ENCODE measurements around the gene MOK.

The MOK gene

DNA sequence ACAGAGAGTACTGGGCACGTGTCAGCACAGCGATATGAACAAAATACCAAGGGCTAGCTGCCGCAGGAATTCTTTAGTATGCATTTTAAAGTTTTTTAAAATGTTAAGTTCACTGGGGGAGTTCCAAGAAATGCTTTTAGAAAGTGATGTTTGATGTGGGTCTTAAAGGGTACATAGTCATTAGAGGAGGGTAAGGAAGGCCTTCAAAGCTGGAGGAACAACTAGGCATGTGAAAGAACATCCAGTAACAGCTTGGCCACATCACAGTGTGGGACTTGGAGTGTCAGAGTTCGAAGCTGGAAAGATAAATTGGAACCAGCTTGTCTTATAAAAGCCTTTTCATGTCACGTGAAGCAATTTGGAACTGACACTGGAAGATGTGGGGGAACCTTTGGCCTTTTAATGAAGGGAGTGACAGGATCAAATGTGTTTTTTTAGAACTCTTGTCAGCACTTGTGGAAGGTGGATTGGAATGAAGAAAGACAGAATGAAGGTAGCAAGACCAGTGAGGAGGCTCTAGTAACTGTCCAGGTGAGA is 107.6 kb downstream of the MOK start:
- DNase-seq = no peak

DNA sequence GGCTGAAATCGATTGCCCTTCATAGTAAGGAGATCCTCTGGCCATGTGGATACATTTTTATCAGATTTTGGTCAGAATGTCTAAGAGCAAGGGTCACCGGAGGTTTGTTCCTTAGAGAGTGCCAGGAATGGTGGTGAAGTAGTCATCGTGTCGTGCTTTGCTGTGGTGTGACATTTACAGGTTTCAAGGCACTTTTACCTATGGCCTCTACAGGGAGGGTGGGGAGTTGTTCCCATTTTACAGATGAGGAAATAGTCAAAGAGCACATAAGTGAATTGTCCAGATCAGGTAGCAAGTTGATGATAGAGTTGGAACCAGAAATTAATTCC is 108.1 kb downstream of the MOK start:
- DNase-seq = no peak

DNA sequence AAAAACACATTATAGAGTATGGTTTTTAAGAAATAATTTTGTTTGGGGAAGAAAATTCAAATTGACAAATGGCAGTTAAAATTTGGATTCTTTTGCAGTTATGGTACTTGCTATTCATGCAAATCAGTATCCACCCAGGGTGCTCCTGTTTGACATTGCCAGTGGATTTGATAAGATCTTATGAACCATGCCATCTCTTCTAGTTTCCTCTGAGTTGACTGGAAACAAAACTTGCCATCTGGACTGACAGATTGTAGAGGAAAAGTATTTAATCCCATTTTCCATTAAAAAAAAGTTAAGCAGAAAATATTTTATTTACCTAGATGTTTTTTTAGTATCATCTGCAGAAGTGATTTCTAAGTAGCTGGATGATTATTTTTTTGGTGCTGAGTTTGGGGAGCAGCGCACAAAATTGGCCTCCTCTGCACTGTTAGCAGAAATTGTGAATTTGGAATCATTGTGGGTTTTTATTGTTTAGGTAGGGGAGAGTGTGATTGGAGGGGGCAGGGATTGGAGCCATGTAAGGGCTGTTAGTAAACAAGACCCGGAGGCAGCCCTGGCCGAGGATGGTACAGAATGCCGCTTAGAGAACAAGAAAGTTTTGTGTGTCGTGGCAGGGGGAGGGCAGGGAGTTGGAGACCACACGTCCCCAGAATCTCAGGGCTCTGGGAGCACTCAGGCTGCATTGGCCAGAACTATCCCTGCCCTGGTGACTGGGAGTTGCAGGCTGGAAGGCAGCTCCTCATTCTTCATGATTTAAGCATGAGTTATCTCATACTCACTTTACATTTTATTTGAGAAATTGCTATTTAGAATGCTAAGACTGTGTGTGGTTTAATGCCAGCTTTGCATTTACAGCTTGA is 108.7 kb downstream of the MOK start:
- DNase-seq = no peak

DNA sequence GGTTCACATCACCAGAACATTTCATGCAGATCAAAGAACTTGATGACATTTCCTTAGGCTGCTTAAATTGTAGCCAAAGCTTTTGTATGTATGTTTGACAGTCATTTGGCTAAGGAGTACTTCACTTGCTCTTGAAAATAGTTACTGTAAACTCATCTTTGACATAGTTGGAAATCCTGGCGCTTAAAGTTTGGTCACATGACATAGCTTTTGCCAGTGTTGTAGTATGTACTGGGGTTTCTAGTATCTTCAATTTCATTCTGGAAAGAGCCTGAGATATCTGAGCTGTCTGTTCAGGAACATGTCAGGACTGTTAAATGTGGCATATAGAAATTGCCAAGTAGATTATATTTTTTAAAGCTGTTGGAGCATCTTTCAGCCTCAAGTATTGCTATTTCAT is 109.5 kb downstream of the MOK start:
- DNase-seq = no peak

DNA sequence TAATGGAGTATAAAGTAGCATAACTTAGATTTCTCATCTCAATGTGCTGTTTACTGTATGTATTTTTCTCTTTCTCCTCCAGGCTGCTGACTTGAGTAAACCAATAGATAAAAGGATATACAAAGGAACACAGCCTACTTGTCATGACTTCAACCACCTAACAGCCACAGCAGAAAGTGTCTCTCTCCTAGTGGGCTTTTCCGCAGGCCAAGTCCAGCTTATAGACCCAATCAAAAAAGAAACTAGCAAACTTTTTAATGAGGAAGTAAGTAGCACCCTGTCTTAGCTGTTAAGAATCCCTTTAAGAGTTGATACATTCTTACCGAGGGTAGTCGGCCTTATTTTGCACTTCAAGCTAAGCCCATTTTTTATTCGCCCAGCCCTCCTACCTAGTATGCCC is 110.1 kb downstream of the MOK start:
- no peak for DNase-seq

DNA sequence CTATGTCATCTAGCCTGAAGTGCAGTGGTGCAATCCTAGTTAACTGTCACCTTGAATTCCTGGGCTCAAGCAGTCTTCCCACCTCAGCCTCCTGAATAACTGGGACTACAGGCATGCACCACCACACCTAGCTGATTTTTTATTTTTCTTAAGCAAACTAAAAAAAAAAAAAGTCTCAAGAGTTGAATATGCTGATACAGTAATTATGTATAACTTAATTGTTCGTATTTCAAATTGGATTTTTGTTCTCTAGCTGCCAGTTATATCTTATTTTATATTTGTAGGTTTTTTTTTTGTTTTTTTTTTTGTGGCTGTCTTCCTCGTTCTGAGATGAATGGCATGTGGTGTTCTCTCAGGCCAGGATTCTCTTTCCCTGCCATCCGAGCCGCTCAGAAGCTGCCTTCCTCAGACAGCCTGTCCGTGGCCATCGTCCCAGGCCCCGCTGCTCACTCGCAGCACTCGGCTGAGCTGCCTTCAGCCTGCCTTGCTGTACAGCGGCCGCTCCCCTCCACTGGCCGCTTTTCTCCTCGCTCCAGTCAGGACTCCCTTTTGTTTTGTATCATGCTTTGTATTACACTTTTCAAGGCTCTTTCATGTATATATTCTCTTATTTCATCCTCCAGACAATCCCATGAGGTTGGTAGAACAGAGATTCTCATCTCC is 112.0 kb downstream of the MOK start:
- DNase-seq = no peak

DNA sequence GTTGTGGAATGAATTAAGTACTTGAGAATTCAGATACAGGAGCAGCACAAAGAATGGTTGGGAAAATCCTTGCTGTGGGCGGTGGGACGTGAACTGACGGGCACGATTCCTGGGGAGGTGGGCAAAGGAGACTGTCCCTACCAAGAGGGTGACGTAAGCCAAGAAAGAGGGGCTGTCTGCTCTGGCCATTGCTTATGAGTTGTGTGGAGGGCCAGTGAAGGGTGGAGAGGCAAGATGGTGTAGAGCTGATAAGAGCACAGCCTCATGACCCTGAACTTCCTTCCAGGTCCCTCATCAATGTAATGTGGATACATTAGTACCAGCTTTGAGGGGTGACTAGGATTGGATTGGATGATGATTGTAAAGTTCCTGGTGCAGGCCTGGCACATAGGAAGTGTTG is 115.1 kb downstream of the MOK start:
- no peak for DNase-seq

DNA sequence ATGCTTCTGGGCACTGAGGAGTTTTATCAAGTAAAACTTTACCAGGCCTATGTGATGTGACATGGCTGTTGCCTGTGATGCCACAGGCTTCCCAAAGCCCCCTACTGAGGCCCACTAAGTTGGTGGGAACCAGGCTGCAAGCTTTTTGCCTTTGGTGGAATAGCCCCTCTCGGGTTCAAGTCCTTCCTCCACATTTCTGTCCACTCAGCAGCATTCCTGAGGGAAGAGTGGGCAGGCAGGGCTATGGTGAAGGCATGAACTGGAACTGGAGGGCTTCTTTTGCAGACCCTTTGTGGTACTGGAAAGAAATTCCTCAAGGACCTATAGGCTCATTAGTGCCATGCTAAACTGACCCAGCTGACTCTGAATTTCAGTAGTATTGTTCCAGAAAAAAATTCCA is 116.8 kb downstream of the MOK start:
- DNase-seq = no peak

DNA sequence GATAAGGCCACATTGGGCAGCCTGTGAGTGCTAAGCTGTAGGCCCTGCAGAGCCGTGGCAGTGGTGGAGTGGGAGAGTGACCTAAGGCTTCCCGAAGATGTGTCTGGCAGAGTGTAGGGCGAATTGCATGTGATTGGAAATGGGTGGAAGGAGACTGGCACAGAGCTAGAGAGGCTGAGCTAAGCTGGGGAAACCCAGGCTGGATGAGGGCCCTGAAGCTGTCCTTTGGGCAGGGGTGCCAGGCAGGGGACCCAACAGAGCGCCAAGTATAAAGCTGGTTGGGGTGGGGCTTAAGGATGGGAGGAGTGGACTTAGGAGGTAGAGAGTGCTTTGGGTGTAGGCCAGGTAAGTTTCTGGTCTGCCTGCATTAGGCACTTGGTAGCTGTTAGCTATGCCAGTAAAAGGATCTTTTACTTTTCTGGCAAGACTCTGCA is 117.4 kb downstream of the MOK start:
- no peak for DNase-seq

DNA sequence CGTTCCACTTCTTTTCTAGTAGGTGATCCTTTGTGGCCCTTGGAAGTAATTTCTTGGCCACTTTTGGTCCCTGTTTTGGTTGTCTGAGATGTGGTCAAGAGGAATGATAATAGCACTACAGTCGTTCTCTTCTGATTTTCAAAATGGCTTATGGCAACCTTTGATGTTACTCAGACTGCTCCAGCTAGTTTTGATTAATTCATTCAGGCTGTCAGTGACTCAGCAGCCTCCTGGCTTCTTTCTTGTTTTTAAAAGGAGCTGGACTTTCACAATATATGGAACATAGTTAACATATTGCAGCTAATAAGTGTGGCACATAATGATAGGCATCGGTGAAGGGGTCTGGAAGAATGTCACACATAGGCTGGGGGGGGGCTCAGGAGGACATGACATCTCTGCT is 117.9 kb downstream of the MOK start:
- no peak for DNase-seq

DNA sequence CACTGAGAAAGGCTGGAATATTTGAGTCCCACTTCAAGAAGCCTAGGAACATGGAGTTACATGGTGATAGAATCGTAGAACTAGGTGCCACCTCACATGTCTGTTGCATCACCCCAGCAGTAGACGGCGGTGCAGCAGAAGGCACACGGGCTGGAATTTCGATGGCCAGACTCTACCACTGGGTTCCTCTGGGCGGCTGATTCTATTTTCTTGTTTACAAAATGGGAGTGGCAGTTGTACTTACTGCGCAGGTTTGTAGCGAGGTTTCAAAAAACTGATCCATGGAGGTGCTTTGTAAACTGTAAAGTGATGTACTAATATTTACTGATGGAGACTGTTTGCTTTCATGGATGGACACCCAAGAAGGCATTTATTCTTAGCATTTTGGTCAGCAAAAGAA is 119.6 kb downstream of the MOK start:
- no peak for DNase-seq

DNA sequence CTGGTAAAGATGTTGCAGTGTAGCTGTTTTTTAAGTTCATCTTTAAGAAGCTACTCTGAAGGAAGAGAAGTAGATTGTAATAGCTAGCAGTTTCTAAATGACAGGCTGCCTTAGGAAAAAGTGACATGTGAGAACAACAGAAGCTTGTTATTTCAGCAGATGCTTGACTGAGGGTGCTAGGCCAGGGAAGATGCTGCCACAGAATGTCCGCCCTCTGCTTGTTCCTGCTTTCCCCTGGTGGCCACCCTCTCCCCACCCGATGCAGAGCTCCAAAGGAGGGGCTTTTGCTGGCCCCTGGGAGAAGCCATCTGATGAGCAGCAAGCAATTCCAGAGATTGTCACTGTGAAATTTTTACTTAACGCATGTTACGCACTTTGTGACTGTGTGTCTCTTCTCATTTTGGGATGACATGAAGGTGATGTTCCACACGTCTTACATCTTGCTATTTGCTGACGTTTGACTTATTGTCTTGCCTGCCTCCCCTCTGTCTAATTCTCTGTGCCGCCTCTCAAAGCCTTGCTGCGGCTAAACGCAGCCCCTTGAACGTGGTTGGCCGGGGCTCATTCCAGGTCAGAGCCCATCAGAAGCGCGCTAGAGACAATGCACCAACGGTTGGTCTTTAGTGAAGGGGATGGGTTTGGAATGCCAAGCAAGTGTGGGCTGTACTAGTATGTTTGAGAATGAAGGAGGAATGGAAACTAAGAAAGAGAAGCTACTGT is 120.5 kb downstream of the MOK start:
- DNase-seq = no peak

DNA sequence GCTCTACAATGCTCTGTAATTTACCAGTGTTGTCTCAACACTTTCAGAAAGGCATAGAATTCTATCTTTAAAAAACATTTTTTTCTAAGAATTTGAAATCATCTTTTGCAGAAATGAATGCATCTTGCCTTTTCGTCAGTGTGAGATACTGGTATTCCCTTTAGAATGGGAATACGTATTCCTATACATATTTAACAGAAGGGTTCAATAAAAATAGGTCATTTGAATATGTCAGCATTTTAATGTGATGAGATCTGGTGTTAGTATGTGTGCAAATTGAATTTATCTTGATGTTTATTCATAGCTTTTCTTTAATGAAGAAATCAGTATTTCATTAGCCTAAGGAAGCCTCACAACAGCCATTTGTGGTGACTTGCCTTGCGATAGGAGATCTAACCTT is 121.1 kb downstream of the MOK start:
- no peak for DNase-seq

DNA sequence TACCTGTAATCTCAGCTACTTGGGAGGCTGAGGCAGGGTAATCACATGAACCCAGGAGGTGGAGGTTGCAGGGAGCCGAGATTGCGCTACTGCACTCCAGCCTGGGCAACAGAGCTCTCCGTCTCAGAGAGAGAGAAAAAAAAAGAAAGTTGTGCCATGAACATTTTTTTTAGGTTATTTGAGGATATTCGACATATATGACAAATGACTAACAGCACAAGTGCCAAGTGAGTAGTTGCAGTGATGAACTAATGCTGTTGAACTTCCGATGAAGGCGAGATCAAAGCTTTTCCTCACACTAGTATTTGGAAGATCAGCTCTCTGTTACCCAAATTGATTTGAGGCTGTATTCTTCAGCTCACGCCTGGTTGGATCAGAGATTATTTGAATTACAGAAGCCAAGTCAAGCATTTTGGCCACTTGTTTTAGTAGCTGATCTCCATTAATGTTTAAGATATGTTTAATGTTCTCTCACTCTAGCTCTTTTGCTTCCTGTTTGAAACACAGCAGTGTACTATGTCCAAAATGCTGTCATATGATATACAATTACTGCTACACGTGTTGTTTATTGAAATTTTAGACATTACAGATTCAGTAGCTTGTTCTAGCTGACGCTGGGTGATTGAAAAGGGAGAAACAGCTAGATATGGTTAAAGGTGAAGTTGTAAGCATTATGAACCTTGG is 121.9 kb downstream of the MOK start:
- DNase-seq = no peak

DNA sequence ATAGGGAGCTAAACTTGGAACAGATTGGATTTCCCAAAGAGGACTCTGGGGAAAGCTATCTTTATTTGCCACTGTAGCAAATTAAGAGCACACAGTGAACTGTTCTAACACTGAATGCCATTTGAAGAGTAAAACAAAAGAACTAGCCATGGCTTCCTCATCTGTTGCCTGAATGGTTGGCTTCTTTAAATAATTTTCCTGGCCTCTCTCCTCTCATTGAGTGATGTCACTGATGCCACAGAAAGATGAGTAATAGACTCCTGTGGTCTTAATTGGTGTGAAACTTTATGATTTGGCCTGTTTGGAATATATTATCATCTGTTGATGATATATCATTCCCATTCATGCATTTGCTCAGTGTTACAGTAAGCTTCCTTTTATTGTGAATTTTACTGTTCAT is 122.8 kb downstream of the MOK start:
- no peak for DNase-seq

DNA sequence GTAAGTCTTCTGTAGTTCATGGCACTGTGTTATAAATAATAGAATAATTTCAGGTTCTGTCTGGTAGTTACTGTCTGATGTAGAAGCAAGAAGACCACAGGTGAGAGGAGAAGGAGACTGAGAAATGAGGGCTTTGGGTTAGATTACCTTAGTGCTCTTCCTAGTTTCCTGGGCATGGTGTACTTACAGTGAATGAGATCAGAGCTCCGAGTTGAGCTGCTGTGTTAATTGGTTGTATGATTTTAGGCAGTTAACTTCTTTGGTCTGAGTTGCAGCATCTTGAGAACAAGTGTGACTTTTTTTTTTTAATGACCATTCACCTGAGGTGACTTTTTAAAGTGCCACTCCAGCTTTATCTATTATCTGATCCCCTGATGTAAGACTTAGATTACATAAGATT is 123.8 kb downstream of the MOK start:
- no peak for DNase-seq

DNA sequence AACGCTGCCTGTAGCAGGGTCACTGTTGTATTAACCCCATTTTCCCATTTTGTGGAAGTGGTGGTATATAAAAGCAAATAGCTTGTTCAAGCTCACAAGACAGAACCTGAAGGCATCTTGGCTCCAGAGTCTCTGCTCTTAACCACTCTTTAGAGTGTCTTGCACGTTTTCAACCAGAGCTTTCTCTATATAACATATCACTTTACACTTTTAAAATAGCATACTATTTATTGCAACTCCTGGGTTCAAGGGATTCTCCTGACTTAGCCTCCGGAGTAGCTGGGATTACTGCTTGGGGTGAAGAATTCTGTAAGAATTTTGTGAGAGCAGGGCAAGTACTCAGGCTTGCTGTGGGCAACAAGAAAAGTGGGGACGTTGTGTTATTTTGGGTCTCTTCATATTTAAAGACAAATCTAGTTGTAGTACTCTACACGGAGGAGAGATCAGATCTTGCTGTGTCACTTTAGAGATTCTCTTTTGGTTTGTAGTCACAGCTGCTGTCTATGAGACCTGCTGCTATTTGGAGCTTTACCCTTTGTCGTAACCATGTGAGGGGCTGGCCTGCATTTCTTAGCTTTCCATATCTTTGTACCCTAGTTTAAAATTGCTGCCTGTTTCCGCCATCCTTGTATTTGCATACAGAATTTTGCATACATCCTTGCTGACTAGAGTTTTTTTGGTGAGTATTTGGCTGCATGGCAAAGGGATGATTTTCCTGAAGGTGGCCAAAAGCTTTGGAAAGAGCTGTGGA is 124.5 kb downstream of the MOK start:
- no peak for DNase-seq

All from NCI-H1436 (cell line).